Urothelium cell line (cell line): ENCODE data around the gene IPO4.

ENCODE experiments used
- DNase-seq: peaks from one replicate; pipeline ENCODE4 v3.0.0; 2011; ENCODE audit warnings: low spot score, mixed read lengths
- FAIRE-seq: peaks from 2 replicates; lab custom pipeline; 2011; peaks lifted over from hg19 to GRCh38; lab: Jason Lieb, UNC

Gene IPO4

GRCh38 chr14:24150993-24151392, 37.6 kb downstream of the IPO4 start:
- no peak for DNase-seq
- FAIRE-seq, result no peak

GRCh38 chr14:24150567-24150966, 38.0 kb downstream of the IPO4 start:
- FAIRE-seq, result no peak
- no peak for DNase-seq

GRCh38 chr14:24150061-24150460, 38.6 kb downstream of the IPO4 start:
- no peak for FAIRE-seq

GRCh38 chr14:24149302-24149969, 39.2 kb downstream of the IPO4 start:
- DNase-seq, result no peak

More at GRCh38 chr14:24150061-24150460, 38.6 kb downstream of the IPO4 start:
- DNase-seq, result no peak

GRCh38 chr14:24147761-24148428, 40.7 kb downstream of the IPO4 start:
- FAIRE-seq, result no peak
- DNase-seq, result no peak

More at GRCh38 chr14:24149302-24149969, 39.2 kb downstream of the IPO4 start:
- FAIRE-seq, result no peak

GRCh38 chr14:24146978-24147760, 41.4 kb downstream of the IPO4 start, which contains the start of gene RNF31:
Gene RNF31, plus strand, starts transcription at chr14:24147498. Its CDS starts 201 bp downstream, at chr14:24147699.
- no peak for FAIRE-seq

GRCh38 chr14:24146453-24146977, 42.1 kb downstream of the IPO4 start, which contains the start of gene PSME2:
Gene PSME2, minus strand, starts transcription at chr14:24146610. Its CDS starts 29 bp downstream, at chr14:24146581.
- DNase-seq, result peak; percentile 98
- FAIRE-seq, result no peak

More at GRCh38 chr14:24146978-24147760, 41.4 kb downstream of the IPO4 start, which contains the start of gene RNF31:
- DNase-seq, result peak; percentile 97

GRCh38 chr14:24145690-24146452, 42.7 kb downstream of the IPO4 start:
- DNase-seq, result peak; percentile 21

GRCh38 chr14:24145219-24145618, 43.4 kb downstream of the IPO4 start:
- FAIRE-seq (no peak), DNase-seq (no peak)

More at GRCh38 chr14:24145690-24146452, 42.7 kb downstream of the IPO4 start:
- no peak for FAIRE-seq

- no peak for FAIRE-seq
- DNase-seq, result no peak
Measured at GRCh38 chr14:24144451-24144850, 44.2 kb downstream of the IPO4 start.

- no peak for FAIRE-seq
- DNase-seq, result no peak
Measured at GRCh38 chr14:24143511-24143910, 45.1 kb downstream of the IPO4 start.

GRCh38 chr14:24141097-24141880, 47.3 kb downstream of the IPO4 start, which contains the start of gene EMC9:
Gene EMC9, minus strand, starts transcription at chr14:24141591. Its CDS starts 287 bp downstream, at chr14:24141304.
- FAIRE-seq (no peak), DNase-seq (peak; percentile 97)

GRCh38 chr14:24139272-24139934, 49.2 kb downstream of the IPO4 start:
- FAIRE-seq (no peak), DNase-seq (peak; percentile 29)

- no peak for DNase-seq
- no peak for FAIRE-seq
Measured at GRCh38 chr14:24138396-24139271, 50.0 kb downstream of the IPO4 start.

GRCh38 chr14:24137529-24138395, 50.9 kb downstream of the IPO4 start:
- no peak for DNase-seq
- FAIRE-seq, result no peak

GRCh38 chr14:24136684-24137528, 51.7 kb downstream of the IPO4 start:
- FAIRE-seq, result no peak
- no peak for DNase-seq
